Body of pancreas (tissue), 4 donors: ENCODE results near the gene MGAT5.

ENCODE experiments used
- POLR2A ChIP-seq, 3 donors: fragments of 450-650 bp; IDR thresholded peaks; one replicate each; pipeline ENCODE4 v1.6.1; 2016; ENCODE audit warnings: antibody characterized with exemption in 3 of 3, mild to moderate bottlenecking in 2 of 3
- TF ChIP-seq, protein P1 (sequence below), 7 experiments: fragments of 450-650 bp in 4 of 7; fragments of 200-600 bp in 3 of 7; sonication (generic) in 3 of 7; IDR thresholded peaks; one replicate each; pipeline ENCODE4 v1.5.1; 2016 to 2019; ENCODE audit warnings: antibody characterized with exemption in 7 of 7

DNA sequence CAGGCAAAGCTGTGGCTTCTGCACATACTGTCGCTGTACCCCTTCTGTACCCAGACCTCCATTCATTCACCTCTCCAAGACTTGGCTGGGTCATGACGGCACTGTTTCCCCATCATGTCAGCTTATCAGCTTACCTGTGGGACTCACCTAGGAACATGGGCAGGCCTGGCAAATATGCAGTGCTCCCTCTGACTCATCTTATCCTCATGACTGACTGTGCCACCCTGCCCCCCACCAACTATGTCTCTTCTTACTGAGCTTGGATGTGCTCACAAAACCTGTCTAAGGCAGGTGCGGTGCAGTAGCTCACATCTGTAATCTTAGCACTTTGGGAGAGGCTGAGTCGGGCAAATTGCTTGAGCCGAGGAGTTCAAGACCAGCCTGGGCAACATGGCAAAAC lies 152.4 kb downstream of the MGAT5 start:
- TF ChIP-seq, protein P1, sequence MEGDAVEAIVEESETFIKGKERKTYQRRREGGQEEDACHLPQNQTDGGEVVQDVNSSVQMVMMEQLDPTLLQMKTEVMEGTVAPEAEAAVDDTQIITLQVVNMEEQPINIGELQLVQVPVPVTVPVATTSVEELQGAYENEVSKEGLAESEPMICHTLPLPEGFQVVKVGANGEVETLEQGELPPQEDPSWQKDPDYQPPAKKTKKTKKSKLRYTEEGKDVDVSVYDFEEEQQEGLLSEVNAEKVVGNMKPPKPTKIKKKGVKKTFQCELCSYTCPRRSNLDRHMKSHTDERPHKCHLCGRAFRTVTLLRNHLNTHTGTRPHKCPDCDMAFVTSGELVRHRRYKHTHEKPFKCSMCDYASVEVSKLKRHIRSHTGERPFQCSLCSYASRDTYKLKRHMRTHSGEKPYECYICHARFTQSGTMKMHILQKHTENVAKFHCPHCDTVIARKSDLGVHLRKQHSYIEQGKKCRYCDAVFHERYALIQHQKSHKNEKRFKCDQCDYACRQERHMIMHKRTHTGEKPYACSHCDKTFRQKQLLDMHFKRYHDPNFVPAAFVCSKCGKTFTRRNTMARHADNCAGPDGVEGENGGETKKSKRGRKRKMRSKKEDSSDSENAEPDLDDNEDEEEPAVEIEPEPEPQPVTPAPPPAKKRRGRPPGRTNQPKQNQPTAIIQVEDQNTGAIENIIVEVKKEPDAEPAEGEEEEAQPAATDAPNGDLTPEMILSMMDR (IDR thresholded peaks at IDR 0.05): no peak
- no peak for TF ChIP-seq POLR2A (IDR thresholded peaks at IDR 0.05)
